PC-9 (cell line): ENCODE measurements around the gene LARGE1. TPM values are rescaled to one million over a fixed set of nuclear protein-coding genes. Genes with fewer than 3 reads are reported as not detected.
"Not testable (repeated sequence)": the region's sequence is repeated elsewhere in the genome, so short reads cannot be mapped to it uniquely, and the experiment has no call there.

ENCODE experiments used
- BruUV-seq: library from RNA; stranded (reverse); fragments of 400-500 nt; replicated peaks from 2 replicates; lab custom pipeline; 2021; lab: Mats Ljungman, UMichigan
- CTCF ChIA-PET: fragments of 300-600 bp; sonication (Branson Sonifier 250); formaldehyde crosslinking; loops from one replicate; lab custom pipeline; 2022; ENCODE audit warnings: antibody characterized with exemption; lab: Charles Lee
- POLR2A ChIA-PET: fragments of 300-600 bp; sonication (Branson Sonifier 250); formaldehyde crosslinking; loops from one replicate; lab custom pipeline; 2022; ENCODE audit warnings: antibody characterized with exemption; ENCODE audit not compliant: unreplicated experiment; lab: Charles Lee
- DNase-seq, 2 experiments: peaks; one replicate each; pipeline versions ENCODE4 v3.0.0 to v3.0.0-alpha.2; 2015 to 2022; ENCODE audit warnings: mixed read lengths in 1 of 2
- H2AFZ ChIP-seq: fragments of 200-600 bp; sonication (generic); 2 replicates; pipeline ENCODE4 v1.8.1; 2017; ENCODE audit warnings: antibody characterized with exemption
- H3F3A ChIP-seq: fragments of 200-600 bp; sonication (generic); 2 replicates; pipeline ENCODE4 v1.8.1; 2017; ENCODE audit warnings: antibody characterized with exemption, mild to moderate bottlenecking, low read depth; ENCODE audit not compliant: insufficient read depth
- H3K27ac ChIP-seq: fragments of 200-600 bp; sonication (generic); 2 replicates; pipeline ENCODE4 v1.6.1; 2016; ENCODE audit warnings: mixed run types
- H3K27me3 ChIP-seq: fragments of 200-600 bp; sonication (generic); 2 replicates; pipeline ENCODE4 v1.6.1; 2016; ENCODE audit warnings: low read depth, mixed run types; ENCODE audit not compliant: insufficient read depth
- H3K36me3 ChIP-seq: fragments of 200-600 bp; sonication (generic); 2 replicates; pipeline ENCODE4 v1.6.1; 2016; ENCODE audit warnings: low read depth, mixed run types
- H3K4me1 ChIP-seq: fragments of 200-600 bp; sonication (generic); replicated peaks from 2 replicates; pipeline ENCODE4 v1.6.1; 2016; ENCODE audit warnings: mixed run types; ENCODE audit not compliant: insufficient read depth
- H3K4me2 ChIP-seq: fragments of 200-600 bp; sonication (generic); 2 replicates; pipeline ENCODE4 v1.6.1; 2017; ENCODE audit warnings: mixed run types
- H3K4me3 ChIP-seq: fragments of 200-600 bp; sonication (generic); 2 replicates; pipeline ENCODE4 v1.6.1; 2016; ENCODE audit warnings: mixed run types
- H3K79me2 ChIP-seq: fragments of 200-600 bp; sonication (generic); 2 replicates; pipeline ENCODE4 v1.6.1; 2017; ENCODE audit warnings: low read depth, mixed run types
- H3K9me2 ChIP-seq: fragments of 200-600 bp; sonication (generic); 2 replicates; pipeline ENCODE4 v1.8.1; 2017; ENCODE audit warnings: mild to moderate bottlenecking; ENCODE audit not compliant: insufficient read depth
- H3K9me3 ChIP-seq: fragments of 200-600 bp; sonication (generic); 2 replicates; pipeline ENCODE4 v1.8.1; 2016; ENCODE audit warnings: low read depth; ENCODE audit not compliant: insufficient read depth
- H4K20me1 ChIP-seq: fragments of 200-600 bp; sonication (generic); 2 replicates; pipeline ENCODE4 v1.8.1; 2017; ENCODE audit not compliant: insufficient read depth
- EZH2 ChIP-seq: fragments of 200-600 bp; sonication (generic); IDR thresholded peaks from 2 replicates; pipeline ENCODE4 v1.8.0; 2017; ENCODE audit warnings: antibody characterized with exemption, low read depth
- intact Hi-C: fragments of 100-400 bp; cut with micrococcal nuclease; formaldehyde crosslinking; loops from one replicate; pipeline ENCODE4 v1.10.0; 2022; ENCODE audit not compliant: unreplicated experiment
- total RNA-seq: library from RNA; stranded (reverse); gene quantifications from 2 replicates; pipeline ENCODE4 v1.2.3, GENCODE V29; 2021
- TF ChIP-seq, protein P1 (sequence below): fragments of 200-600 bp; sonication (generic); conservative IDR thresholded peaks from 2 replicates; pipeline ENCODE4 v1.6.1; 2017; ENCODE audit warnings: mixed run types, antibody characterized with exemption, mild to moderate bottlenecking, moderate library complexity

The LARGE1 gene
- total RNA-seq, 1 experiment from 2014 or later: 12.5 TPM

DNA sequence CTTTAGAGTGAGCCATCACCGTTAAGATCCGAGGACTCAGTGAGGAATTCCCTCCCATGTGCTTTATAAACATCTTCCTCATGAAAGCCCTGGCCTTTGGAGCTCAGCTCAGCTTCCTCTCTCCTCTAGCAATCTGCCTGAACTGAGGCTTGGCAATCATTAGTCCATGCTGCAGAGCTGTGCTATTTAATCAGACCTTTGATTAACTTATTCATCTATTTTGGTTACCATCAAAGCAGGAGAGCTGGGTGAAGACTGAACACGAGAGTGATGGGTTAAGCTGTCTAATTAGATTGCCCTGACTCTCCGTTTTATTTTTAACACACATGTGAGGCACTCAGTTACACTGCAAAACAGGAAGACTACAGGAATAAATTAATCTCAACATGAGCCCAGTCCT, 351.3 kb downstream of the LARGE1 start:
- H3F3A ChIP-seq: no peaks in the 10 kb centered on the region
- H3K4me3 ChIP-seq: no peak overlapping the region
- no peak overlapping the region for H3K4me2 ChIP-seq
- no peaks in the 10 kb centered on the region for H3K79me2 ChIP-seq
- DNase-seq: no peak
- H3K4me1 ChIP-seq: no peaks in the 10 kb centered on the region
- no peaks in the 10 kb centered on the region for H3K27me3 ChIP-seq
- ChIA-PET POLR2A (no interaction called here), CTCF (no interaction called here)
- H3K9me3 ChIP-seq: no peaks in the 10 kb centered on the region
- intact Hi-C loops: no loop called here
- no peaks in the 10 kb centered on the region for H3K36me3 ChIP-seq
- no peak for TF ChIP-seq EZH2
- TF ChIP-seq, protein P1, sequence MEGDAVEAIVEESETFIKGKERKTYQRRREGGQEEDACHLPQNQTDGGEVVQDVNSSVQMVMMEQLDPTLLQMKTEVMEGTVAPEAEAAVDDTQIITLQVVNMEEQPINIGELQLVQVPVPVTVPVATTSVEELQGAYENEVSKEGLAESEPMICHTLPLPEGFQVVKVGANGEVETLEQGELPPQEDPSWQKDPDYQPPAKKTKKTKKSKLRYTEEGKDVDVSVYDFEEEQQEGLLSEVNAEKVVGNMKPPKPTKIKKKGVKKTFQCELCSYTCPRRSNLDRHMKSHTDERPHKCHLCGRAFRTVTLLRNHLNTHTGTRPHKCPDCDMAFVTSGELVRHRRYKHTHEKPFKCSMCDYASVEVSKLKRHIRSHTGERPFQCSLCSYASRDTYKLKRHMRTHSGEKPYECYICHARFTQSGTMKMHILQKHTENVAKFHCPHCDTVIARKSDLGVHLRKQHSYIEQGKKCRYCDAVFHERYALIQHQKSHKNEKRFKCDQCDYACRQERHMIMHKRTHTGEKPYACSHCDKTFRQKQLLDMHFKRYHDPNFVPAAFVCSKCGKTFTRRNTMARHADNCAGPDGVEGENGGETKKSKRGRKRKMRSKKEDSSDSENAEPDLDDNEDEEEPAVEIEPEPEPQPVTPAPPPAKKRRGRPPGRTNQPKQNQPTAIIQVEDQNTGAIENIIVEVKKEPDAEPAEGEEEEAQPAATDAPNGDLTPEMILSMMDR: no peak
- no peak overlapping the region for H3K27ac ChIP-seq
- H3K9me2 ChIP-seq: no peaks in the 10 kb centered on the region
- no TSS peak for BruUV-seq
- no peak overlapping the region for H2AFZ ChIP-seq
- no peaks in the 10 kb centered on the region for H4K20me1 ChIP-seq

DNA sequence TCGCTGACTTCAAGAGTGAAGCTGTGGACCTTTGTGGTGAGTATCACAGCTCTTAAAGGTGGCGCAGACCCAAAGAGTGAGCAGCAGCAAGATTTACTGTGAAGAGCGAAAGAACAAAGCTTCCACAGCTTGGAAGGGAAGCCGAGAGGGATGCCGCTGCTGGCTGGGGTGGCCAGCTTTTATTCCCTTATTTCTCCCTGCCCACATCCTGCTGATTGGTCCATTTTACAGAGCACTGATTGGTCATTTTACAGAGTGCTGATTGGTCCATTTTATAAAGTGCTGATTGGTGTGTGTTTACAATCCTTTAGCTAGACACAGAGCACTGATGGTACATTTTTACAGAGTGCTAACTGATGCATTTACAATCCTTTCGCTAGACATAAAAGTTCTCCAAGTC, 353.8 kb downstream of the LARGE1 start:
- H3K79me2 ChIP-seq, H4K20me1 ChIP-seq, H3K4me3 ChIP-seq, H3K4me1 ChIP-seq, H3F3A ChIP-seq, DNase-seq, BruUV-seq, H3K9me3 ChIP-seq, H3K9me2 ChIP-seq, H3K27ac ChIP-seq, POLR2A ChIA-PET, H2AFZ ChIP-seq, H3K4me2 ChIP-seq, CTCF ChIA-PET, H3K27me3 ChIP-seq, H3K36me3 ChIP-seq, intact Hi-C loops: not testable (repeated sequence)

DNA sequence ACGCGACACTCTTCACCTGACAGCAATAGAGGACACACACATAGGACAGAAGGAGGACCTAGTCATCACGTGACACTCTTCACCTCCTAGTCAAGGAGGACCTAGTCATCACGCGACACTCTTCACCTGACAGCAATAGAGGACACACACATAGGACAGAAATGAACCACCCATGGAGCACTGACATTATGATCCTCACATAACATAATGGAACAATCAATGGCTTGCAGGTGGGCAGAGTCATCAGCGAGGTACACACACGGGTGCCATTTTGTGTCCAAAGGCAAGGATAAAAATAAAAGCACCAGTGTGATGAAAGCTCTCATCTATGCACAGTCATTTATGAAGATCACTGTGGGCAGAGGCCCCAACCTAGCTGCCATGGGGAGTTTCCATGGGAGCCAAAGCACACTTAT, 354.7 kb downstream of the LARGE1 start:
- H4K20me1 ChIP-seq: no peaks in the 10 kb centered on the region
- no TSS peak for BruUV-seq

DNA sequence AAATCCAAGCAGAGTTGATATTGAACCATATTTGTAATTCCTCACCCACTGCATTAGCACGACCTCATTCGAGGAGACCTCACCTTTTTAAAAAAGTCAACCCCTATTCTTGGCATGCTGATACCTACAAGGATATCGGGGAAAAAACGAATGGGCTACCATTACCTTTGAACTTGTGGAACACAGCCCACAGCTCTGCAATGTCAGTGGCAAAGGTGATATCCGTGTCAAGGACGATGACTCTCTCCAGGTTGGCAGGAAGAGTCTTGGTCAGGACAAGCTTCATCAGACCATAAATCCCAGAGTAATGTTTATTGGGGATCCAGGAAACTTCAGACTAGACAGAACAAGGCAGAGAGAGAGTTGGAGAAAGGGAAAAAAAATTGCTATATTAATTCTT, 355.6 kb downstream of the LARGE1 start:
- ChIA-PET POLR2A (no interaction called here), CTCF (no interaction called here)
- no peaks in the 10 kb centered on the region for H3K79me2 ChIP-seq
- no peaks in the 10 kb centered on the region for H3F3A ChIP-seq
- no peak overlapping the region for H3K4me2 ChIP-seq
- H3K36me3 ChIP-seq: no peaks in the 10 kb centered on the region
- no peak overlapping the region for H2AFZ ChIP-seq
- H3K27me3 ChIP-seq: no peaks in the 10 kb centered on the region
- H3K9me2 ChIP-seq: no peaks in the 10 kb centered on the region
- no peaks in the 10 kb centered on the region for H3K4me1 ChIP-seq
- intact Hi-C loops: no loop called here
- no peak for TF ChIP-seq EZH2
- TF ChIP-seq, protein P1: no peak
- H3K9me3 ChIP-seq: no peaks in the 10 kb centered on the region
- BruUV-seq: no TSS peak
- no peak overlapping the region for H3K4me3 ChIP-seq
- DNase-seq: no peak
- H4K20me1 ChIP-seq: no peaks in the 10 kb centered on the region
- no peak overlapping the region for H3K27ac ChIP-seq

More for the DNA sequence above, 354.7 kb downstream of the LARGE1 start:
- Histone ChIP-seq H3K9me3 (no peaks in the 10 kb centered on the region), H3K4me2 (no peak overlapping the region), H3K36me3 (no peaks in the 10 kb centered on the region), H3K4me3 (no peak overlapping the region), H3K79me2 (no peaks in the 10 kb centered on the region), H3K27ac (no peak overlapping the region), H3F3A (no peaks in the 10 kb centered on the region), H3K27me3 (no peaks in the 10 kb centered on the region), H2AFZ (no peak overlapping the region), H3K9me2 (no peaks in the 10 kb centered on the region), H3K4me1 (no peaks in the 10 kb centered on the region)
- POLR2A ChIA-PET: no interaction called here
- intact Hi-C loops: no loop called here
- no peak for DNase-seq
- TF ChIP-seq, protein P1: no peak
- no peak for TF ChIP-seq EZH2
- CTCF ChIA-PET: no interaction called here
